Measurements from ENCODE around the gene BHLHE40. TPM values are rescaled to one million over a fixed set of nuclear protein-coding genes. Genes with fewer than 3 reads are reported as not detected.

The BHLHE40 gene
- total RNA-seq, 4 donors from 2014 or later: 13.1 to 28.5 (median 20.2) TPM

- H3K9me3 ChIP-seq: no peaks in the 10 kb centered on the region
- H3K36me3 ChIP-seq: no peaks in the 10 kb centered on the region
- no peak overlapping the region for H3K27ac ChIP-seq
- WGBS, 2 donors: 91 to 96% methylated on average over 7 of the region's 7 CpGs
- no peaks in the 10 kb centered on the region for H3K27me3 ChIP-seq
- H3K4me1 ChIP-seq: peaks cover 0 to 3% of the 10 kb centered on the region in 2 donors
- DNase-seq: no peak
- TF ChIP-seq CTCF (IDR thresholded peaks at IDR 0.05): no peak
- H3K4me3 ChIP-seq (replicated peaks in 1 of 3): no peak overlapping the region
- intact Hi-C loops (cut with DNase I): no loop called here
Measured at GRCh38 chr3:5010706-5011554, 31.7 kb downstream of the BHLHE40 start.

GRCh38 chr3:5011555-5012256 is 32.5 kb downstream of the BHLHE40 start:
- DNase-seq: no peak
- peaks cover 0 to 3% of the 10 kb centered on the region in 2 donors for H3K4me1 ChIP-seq
- TF ChIP-seq POLR2A (IDR thresholded peaks at IDR 0.05) (no peak), CTCF (IDR thresholded peaks at IDR 0.05) (no peak)
- H3K4me3 ChIP-seq (replicated peaks in 1 of 3): no peak overlapping the region
- H3K36me3 ChIP-seq: no peaks in the 10 kb centered on the region
- 83 to 85% methylated on average over 13 to 14 of the region's 14 CpGs for WGBS, 2 donors
- H3K9me3 ChIP-seq: no peaks in the 10 kb centered on the region
- H3K27ac ChIP-seq: no peak overlapping the region
- intact Hi-C loops (cut with DNase I): no loop called here
- no peaks in the 10 kb centered on the region for H3K27me3 ChIP-seq

- Histone ChIP-seq H3K27me3 (no peaks in the 10 kb centered on the region), H3K9me3 (no peaks in the 10 kb centered on the region), H3K36me3 (no peaks in the 10 kb centered on the region), H3K4me1 (peaks cover 0 to 3% of the 10 kb centered on the region in 2 donors), H3K4me3 (replicated peaks in 1 of 3) (no peak overlapping the region), H3K27ac (no peak overlapping the region)
- 37 to 65% methylated on average over 2 of the region's 2 CpGs for WGBS, 2 donors
- TF ChIP-seq CTCF (IDR thresholded peaks at IDR 0.05): no peak
- TF ChIP-seq POLR2A (IDR thresholded peaks at IDR 0.05): no peak
- no peak for DNase-seq
- intact Hi-C loops (cut with DNase I): no loop called here
Measured at GRCh38 chr3:5012367-5012766, 33.1 kb downstream of the BHLHE40 start.

- Histone ChIP-seq H3K4me1 (peaks cover 7 to 10% of the 10 kb centered on the region in 2 donors), H3K9me3 (no peaks in the 10 kb centered on the region), H3K4me3 (replicated peaks in 1 of 3) (no peak overlapping the region), H3K27me3 (no peaks in the 10 kb centered on the region), H3K27ac (no peak overlapping the region), H3K36me3 (no peaks in the 10 kb centered on the region)
- WGBS, 2 donors: 82 to 90% methylated on average over 5 of the region's 5 CpGs
- TF ChIP-seq CTCF (IDR thresholded peaks at IDR 0.05) (no peak), POLR2A (IDR thresholded peaks at IDR 0.05) (no peak)
- DNase-seq: no peak
- intact Hi-C loops (cut with DNase I): no loop called here
Measured at GRCh38 chr3:5013021-5013906, 34.0 kb downstream of the BHLHE40 start.
